ENCODE data around the gene FGF1. TPM values are rescaled to one million over a fixed set of nuclear protein-coding genes. Genes with fewer than 3 reads are reported as not detected.

FGF1 gene
- total RNA-seq = 1 to 10 TPM; 2.2 to 4.4 TPM
- 1.9 TPM for polyA plus RNA-seq (ENCODE audit: insufficient read depth, low read depth, low replicate concordance)
- long read RNA-seq, donor 1 = 0 reads
- long read RNA-seq, donor 2 = 0 reads

- H3K9me3 ChIP-seq = no peaks in the 10 kb centered on the region
- TF ChIP-seq, protein P1, sequence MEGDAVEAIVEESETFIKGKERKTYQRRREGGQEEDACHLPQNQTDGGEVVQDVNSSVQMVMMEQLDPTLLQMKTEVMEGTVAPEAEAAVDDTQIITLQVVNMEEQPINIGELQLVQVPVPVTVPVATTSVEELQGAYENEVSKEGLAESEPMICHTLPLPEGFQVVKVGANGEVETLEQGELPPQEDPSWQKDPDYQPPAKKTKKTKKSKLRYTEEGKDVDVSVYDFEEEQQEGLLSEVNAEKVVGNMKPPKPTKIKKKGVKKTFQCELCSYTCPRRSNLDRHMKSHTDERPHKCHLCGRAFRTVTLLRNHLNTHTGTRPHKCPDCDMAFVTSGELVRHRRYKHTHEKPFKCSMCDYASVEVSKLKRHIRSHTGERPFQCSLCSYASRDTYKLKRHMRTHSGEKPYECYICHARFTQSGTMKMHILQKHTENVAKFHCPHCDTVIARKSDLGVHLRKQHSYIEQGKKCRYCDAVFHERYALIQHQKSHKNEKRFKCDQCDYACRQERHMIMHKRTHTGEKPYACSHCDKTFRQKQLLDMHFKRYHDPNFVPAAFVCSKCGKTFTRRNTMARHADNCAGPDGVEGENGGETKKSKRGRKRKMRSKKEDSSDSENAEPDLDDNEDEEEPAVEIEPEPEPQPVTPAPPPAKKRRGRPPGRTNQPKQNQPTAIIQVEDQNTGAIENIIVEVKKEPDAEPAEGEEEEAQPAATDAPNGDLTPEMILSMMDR (IDR thresholded peaks at IDR 0.05) = no peak
- no peak for TF ChIP-seq POLR2A (IDR thresholded peaks at IDR 0.05)
- H3K4me3 ChIP-seq = no peak within 1 kb of the TSS
- WGBS, 2 donors = 78 to 84% methylated on average over 9 to 12 of the region's 12 CpGs
- H3K4me1 ChIP-seq = peaks cover 2% of the 10 kb centered on the region
- no peaks in the 10 kb centered on the region for H3K27me3 ChIP-seq
- H3K27ac ChIP-seq = no peak within 1 kb of the TSS
- no peak for DNase-seq
- intact Hi-C loops (cut with DNase I; ENCODE audit: low total_unique reads) = no loop called here
- no peaks in the 10 kb centered on the region for H3K36me3 ChIP-seq (ENCODE audit: low read depth, missing control alignments)
Observed at GRCh38 chr5:142685418-142686209, at the start of gene FGF1. Gene FGF1, minus strand, starts transcription at chr5:142686090. Its CDS starts 71,963 bp downstream, at chr5:142614127.

DNA sequence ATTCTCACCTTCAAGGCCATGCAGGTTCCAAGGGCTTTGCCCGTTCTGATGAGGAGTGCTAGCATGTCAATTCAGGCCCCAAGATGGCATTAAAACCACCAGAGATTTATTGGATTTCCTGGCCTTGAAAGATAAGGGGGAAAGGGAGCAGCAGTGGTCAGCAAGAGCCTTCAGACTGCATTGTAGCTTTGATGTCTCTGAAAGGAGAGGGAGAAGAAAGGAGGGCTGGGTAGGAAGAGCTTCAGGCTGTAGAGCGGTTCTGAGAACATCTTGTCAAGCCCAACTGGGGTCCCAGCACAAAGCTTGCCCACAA is 41.8 kb upstream of the FGF1 start:
- DNase-seq = no peak
- H3K27me3 ChIP-seq = no peaks in the 10 kb centered on the region
- TF ChIP-seq, protein P1 (IDR thresholded peaks at IDR 0.05) = no peak
- TF ChIP-seq POLR2A (IDR thresholded peaks at IDR 0.05) = no peak
- intact Hi-C loops (cut with DNase I; ENCODE audit: low total_unique reads) = loop anchor here (5.0 kb wide), 1 partner anchor 150 kb away; no protein-coding TSS in a partner anchor
- H3K9me3 ChIP-seq = no peaks in the 10 kb centered on the region
- H3K4me3 ChIP-seq = no peak overlapping the region
- WGBS, 2 donors = 84 to 89% methylated on average over 2 of the region's 2 CpGs
- H3K27ac ChIP-seq = no peak overlapping the region
- no peaks in the 10 kb centered on the region for H3K4me1 ChIP-seq
- no peaks in the 10 kb centered on the region for H3K36me3 ChIP-seq (ENCODE audit: low read depth, missing control alignments)

DNA sequence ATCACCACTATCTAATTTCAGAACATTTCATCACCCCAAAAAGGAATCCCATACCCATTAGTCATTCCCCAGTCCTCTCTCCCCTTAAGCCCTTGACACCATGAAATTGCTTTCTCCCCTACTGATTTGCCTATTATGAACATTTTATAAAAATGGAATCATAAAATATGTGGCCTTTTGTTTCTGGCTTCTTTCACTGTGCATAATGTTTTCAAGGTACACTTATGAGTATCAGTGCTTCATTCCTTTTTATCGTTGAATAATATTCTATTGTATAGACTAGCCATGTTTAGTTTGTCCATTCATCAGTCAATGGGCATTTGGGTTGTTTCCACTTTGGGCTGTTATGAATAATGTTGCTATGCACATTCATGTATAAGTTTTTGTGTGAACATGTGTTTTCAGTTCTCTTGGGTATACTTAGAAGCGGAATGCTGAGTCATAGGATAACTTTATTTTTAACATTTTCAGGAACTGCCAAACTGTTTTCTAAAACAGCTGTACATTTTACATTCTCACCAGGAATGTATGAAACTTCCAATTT is 40.4 kb upstream of the FGF1 start:
- 57 to 65% methylated on average over 2 of the region's 2 CpGs for WGBS, 2 donors
- DNase-seq = no peak
- TF ChIP-seq POLR2A (IDR thresholded peaks at IDR 0.05) = no peak
- TF ChIP-seq, protein P1 (IDR thresholded peaks at IDR 0.05) = no peak

DNA sequence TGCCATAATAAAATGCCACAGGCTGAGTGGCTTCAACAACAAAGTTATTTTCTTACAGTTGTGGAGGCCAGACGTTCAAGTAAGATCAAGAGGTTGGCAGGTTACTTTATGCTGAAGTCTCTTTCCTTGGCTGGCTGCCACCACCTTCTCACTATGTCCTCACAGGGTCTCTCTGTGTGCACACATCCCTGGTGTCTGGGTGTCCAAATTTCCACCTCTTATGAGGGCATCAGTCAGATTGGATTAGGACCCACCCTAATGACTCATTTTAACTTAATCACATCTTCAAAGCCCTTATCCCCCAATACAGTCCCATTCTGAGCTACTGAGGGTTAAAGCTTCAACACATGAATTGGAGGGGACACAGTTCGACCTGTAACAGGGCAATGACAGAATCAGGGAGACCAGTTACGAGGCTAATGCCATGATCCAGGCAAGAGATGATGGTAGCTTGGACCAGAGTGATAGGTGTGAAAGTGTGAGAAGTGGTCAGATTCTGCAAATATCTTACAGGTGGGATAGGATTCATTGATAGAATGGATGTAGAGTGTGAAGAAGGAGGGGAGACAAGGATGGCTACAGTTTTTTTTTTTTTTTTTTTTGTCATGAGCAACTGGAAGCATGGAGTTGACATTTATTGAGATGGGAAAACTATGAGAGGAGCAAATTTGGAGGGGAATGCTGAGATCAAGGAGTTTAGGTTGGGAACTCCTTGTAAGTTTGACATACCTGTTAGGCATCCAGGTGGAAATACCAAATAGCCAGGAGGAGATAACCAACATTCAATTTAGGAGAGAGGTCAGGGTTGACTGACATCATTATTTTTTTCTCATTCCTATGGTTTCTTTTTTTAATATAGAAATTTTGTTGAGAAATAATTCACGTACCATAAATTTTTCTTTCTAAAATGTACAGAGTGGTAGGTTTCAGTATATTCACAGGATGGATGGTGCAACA is 39.6 kb upstream of the FGF1 start:
- Histone ChIP-seq H3K27me3 (no peaks in the 10 kb centered on the region), H3K36me3 (ENCODE audit: low read depth, missing control alignments) (no peaks in the 10 kb centered on the region), H3K4me3 (no peak overlapping the region), H3K27ac (no peak overlapping the region), H3K4me1 (no peaks in the 10 kb centered on the region), H3K9me3 (no peaks in the 10 kb centered on the region)
- no peak for DNase-seq
- WGBS, 2 donors = 77% methylated on average over 4 of the region's 4 CpGs
- TF ChIP-seq, protein P1 (IDR thresholded peaks at IDR 0.05) = no peak
- TF ChIP-seq POLR2A (IDR thresholded peaks at IDR 0.05) = no peak
- intact Hi-C loops (cut with DNase I; ENCODE audit: low total_unique reads) = loop anchor here (5.0 kb wide), 1 partner anchor 152 kb away; no protein-coding TSS in a partner anchor

More for the DNA sequence above, 40.4 kb upstream of the FGF1 start:
- H3K9me3 ChIP-seq = no peaks in the 10 kb centered on the region
- H3K36me3 ChIP-seq (ENCODE audit: low read depth, missing control alignments) = no peaks in the 10 kb centered on the region
- no peak overlapping the region for H3K4me3 ChIP-seq
- no peaks in the 10 kb centered on the region for H3K4me1 ChIP-seq
- H3K27ac ChIP-seq = no peak overlapping the region
- intact Hi-C loops (cut with DNase I; ENCODE audit: low total_unique reads) = loop anchor here (5.0 kb wide), 1 partner anchor 151 kb away; no protein-coding TSS in a partner anchor
- no peaks in the 10 kb centered on the region for H3K27me3 ChIP-seq
